ENCODE results near the gene SPAG16.

The SPAG16 gene

DNA sequence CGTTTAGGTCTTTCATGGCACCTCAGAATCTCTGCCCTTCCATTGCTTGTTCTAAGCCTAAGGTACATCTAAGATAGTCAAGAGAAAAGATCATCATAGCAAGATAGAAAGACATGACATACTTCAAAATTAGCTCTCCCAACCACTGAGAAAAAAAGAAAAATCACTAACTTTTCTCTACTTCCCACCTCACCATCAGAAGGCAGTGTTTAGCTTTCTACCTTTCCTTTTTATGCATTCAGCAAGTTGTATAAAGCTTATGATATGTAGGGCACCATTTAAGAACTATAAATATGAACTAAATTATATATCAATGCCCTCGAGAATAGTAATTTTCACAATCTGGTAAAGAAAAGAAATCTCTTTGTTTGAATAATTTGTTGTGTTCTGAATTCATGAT, 794.8 kb downstream of the SPAG16 start:
- TF ChIP-seq JUND (IDR thresholded peaks at IDR 0.05; ENCODE audit: low read depth), result no peak
- peak in 1 of 2 experiments; percentile 15 for DNase-seq (ENCODE audit: low read depth in 1 of 2, low spot score in 1 of 2)
- in situ Hi-C loops (cut with HindIII; ENCODE audit: low pct_unique_long_range_greater_than_20kb, low sequenced_read_pairs), result no loop called here

GRCh38 chr2:214088536-214088935, 804.3 kb downstream of the SPAG16 start:
- TF ChIP-seq JUND (IDR thresholded peaks at IDR 0.05; ENCODE audit: low read depth), result no peak
- in situ Hi-C loops (cut with HindIII; ENCODE audit: low pct_unique_long_range_greater_than_20kb, low sequenced_read_pairs), result no loop called here
- DNase-seq (ENCODE audit: low read depth in 1 of 2, low spot score in 1 of 2), result no peak

- no peak for TF ChIP-seq JUND (IDR thresholded peaks at IDR 0.05; ENCODE audit: low read depth)
- no peak for DNase-seq (ENCODE audit: low read depth in 1 of 2, low spot score in 1 of 2)
- in situ Hi-C loops (cut with HindIII; ENCODE audit: low pct_unique_long_range_greater_than_20kb, low sequenced_read_pairs), result no loop called here
Observed at GRCh38 chr2:214096208-214096715, 812.0 kb downstream of the SPAG16 start.

DNA sequence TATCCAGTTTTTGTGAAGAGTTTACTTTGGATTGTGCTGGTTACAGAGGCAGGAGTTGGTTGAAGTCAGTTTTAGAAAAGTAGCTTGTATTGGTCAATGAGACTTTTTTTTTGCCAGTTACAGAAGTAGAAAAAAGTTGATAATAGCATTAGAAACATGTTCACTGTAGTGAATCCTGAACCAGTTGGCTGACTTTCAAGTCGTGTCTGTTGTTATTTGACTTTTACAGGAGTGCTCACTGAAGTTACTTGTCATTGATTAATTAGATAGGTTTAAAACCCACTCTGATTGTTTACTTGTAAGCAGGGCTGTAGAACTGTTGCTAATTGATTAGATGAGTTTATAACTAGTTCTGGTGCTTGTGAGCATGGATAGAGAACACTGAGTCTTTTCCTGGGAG, 814.5 kb downstream of the SPAG16 start:
- DNase-seq (ENCODE audit: low read depth in 1 of 2, low spot score in 1 of 2), result no peak
- in situ Hi-C loops (cut with HindIII; ENCODE audit: low pct_unique_long_range_greater_than_20kb, low sequenced_read_pairs), result no loop called here
- no peak for TF ChIP-seq JUND (IDR thresholded peaks at IDR 0.05; ENCODE audit: low read depth)

- no peak for DNase-seq (ENCODE audit: low read depth in 1 of 2, low spot score in 1 of 2)
- in situ Hi-C loops (cut with HindIII; ENCODE audit: low pct_unique_long_range_greater_than_20kb, low sequenced_read_pairs), result no loop called here
- TF ChIP-seq JUND (IDR thresholded peaks at IDR 0.05; ENCODE audit: low read depth), result no peak
Observed at GRCh38 chr2:214100488-214100887, 816.2 kb downstream of the SPAG16 start.

- no peak for TF ChIP-seq JUND (IDR thresholded peaks at IDR 0.05; ENCODE audit: low read depth)
- in situ Hi-C loops (cut with HindIII; ENCODE audit: low pct_unique_long_range_greater_than_20kb, low sequenced_read_pairs), result no loop called here
- DNase-seq (ENCODE audit: low read depth in 1 of 2, low spot score in 1 of 2), result peak in 1 of 2 experiments; percentile 25
Observed at GRCh38 chr2:214103276-214104001, 819.2 kb downstream of the SPAG16 start.

DNA sequence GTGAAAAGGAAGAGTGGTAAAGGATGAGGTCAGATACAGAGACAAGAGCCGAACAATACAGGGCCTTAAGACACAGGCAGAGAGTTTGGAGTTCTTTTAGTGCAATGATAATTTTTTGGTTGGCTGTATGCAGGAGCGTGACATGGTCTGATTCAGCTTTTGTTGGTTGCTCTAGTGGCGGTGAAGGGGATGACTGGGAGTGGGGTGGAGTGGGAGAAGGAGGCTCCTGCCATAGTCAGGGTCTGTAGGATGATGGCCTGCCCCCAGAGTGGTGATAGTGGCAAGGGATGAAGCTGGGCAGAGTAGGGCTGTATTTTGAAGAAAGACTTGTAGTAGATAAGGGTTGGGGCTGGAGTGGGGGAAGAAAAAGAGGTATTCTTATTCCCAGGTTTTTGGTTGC, 820.0 kb downstream of the SPAG16 start:
- no peak for DNase-seq (ENCODE audit: low read depth in 1 of 2, low spot score in 1 of 2)
- no peak for TF ChIP-seq JUND (IDR thresholded peaks at IDR 0.05; ENCODE audit: low read depth)
- in situ Hi-C loops (cut with HindIII; ENCODE audit: low pct_unique_long_range_greater_than_20kb, low sequenced_read_pairs), result no loop called here

DNA sequence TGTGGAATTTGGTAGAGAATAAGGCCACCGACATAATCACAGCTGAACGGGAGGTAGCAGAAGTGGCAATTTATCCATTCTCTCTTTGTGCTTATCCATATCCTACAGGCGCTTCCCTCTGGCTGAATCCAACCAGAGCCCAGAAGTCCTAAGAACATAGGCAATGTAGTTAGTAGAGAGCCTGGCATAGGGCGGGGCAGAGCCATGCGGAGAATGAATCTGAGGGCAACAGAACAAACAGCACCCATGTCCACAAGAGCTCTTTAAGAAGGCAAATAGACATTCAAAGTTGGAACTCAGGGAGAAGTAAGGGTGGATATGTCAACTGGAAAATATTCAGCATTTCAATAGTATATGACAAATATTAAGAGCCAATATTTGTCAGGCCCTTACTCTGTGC, 820.7 kb downstream of the SPAG16 start:
- no peak for DNase-seq (ENCODE audit: low read depth in 1 of 2, low spot score in 1 of 2)
- in situ Hi-C loops (cut with HindIII; ENCODE audit: low pct_unique_long_range_greater_than_20kb, low sequenced_read_pairs), result no loop called here
- no peak for TF ChIP-seq JUND (IDR thresholded peaks at IDR 0.05; ENCODE audit: low read depth)

DNA sequence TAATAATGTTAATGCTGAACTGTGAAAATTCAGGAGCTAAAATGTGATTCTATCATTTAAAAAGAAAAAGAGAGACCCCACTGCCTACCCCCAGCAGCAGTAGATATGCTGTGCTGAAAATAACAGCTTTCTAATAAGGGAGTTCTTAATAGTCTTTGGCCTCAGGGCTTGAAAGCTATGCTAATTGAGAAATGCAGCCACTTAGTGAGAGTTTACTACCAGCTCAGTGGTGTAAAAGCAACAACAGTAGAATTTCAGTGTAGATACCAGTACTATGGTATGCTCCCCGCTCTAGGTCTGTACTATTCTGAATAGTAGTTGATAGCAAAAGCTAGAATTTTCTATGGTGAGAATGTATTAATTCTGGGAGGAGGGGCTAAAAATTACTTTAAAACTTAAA, 823.5 kb downstream of the SPAG16 start:
- TF ChIP-seq JUND (IDR thresholded peaks at IDR 0.05; ENCODE audit: low read depth), result no peak
- no peak for DNase-seq (ENCODE audit: low read depth in 1 of 2, low spot score in 1 of 2)
- in situ Hi-C loops (cut with HindIII; ENCODE audit: low pct_unique_long_range_greater_than_20kb, low sequenced_read_pairs), result no loop called here

- no peak for TF ChIP-seq JUND (IDR thresholded peaks at IDR 0.05; ENCODE audit: low read depth)
- in situ Hi-C loops (cut with HindIII; ENCODE audit: low pct_unique_long_range_greater_than_20kb, low sequenced_read_pairs), result no loop called here
- DNase-seq (ENCODE audit: low read depth in 1 of 2, low spot score in 1 of 2), result no peak
Observed at GRCh38 chr2:214108598-214108997, 824.3 kb downstream of the SPAG16 start.

GRCh38 chr2:214117054-214117453, 832.8 kb downstream of the SPAG16 start:
- no peak for DNase-seq (ENCODE audit: low read depth in 1 of 2, low spot score in 1 of 2)
- in situ Hi-C loops (cut with HindIII; ENCODE audit: low pct_unique_long_range_greater_than_20kb, low sequenced_read_pairs), result no loop called here
- TF ChIP-seq JUND (IDR thresholded peaks at IDR 0.05; ENCODE audit: low read depth), result no peak

- in situ Hi-C loops (cut with HindIII; ENCODE audit: low pct_unique_long_range_greater_than_20kb, low sequenced_read_pairs), result no loop called here
- no peak for TF ChIP-seq JUND (IDR thresholded peaks at IDR 0.05; ENCODE audit: low read depth)
- DNase-seq (ENCODE audit: low read depth in 1 of 2, low spot score in 1 of 2), result no peak
Observed at GRCh38 chr2:214126135-214126534, 841.9 kb downstream of the SPAG16 start.

DNA sequence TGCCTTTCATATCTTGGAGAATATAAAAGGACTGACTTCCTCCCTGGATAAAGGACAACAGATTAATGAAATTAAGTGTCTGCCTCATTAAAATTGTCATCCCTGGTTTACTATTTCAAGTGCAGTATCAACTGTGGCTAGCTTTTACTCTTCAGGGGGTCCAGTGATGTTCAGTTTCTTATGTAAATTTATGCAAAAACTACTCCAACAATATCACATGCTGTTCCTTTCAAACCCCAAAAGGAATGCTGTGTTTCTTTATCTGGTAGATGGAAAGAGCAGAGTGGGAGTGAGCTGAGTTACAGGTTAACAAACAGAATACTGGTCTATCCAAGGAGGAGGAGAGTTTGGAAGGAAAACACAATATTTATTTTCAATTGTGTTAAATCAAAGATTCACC, 842.9 kb downstream of the SPAG16 start:
- no peak for TF ChIP-seq JUND (IDR thresholded peaks at IDR 0.05; ENCODE audit: low read depth)
- DNase-seq (ENCODE audit: low read depth in 1 of 2, low spot score in 1 of 2), result no peak
- in situ Hi-C loops (cut with HindIII; ENCODE audit: low pct_unique_long_range_greater_than_20kb, low sequenced_read_pairs), result no loop called here

DNA sequence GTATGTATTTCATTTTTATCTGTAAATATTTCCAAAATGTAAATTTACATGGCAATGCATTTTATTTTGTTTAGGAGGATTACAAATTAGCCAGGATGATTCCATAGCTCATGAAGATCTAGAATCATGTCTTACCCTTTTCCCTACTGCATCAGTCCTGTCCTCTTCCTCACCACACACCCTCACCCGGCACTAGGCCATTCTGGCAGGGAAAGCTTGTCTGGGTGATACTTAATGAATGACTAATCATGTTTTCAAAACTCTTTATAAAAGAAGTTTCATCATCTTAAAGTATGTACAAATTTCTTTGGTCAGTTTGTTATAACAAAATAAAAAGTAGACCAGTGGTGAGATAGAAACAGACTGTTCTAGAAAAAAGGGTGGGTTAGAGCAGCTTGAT, 843.3 kb downstream of the SPAG16 start:
- TF ChIP-seq JUND (IDR thresholded peaks at IDR 0.05; ENCODE audit: low read depth), result no peak
- in situ Hi-C loops (cut with HindIII; ENCODE audit: low pct_unique_long_range_greater_than_20kb, low sequenced_read_pairs), result no loop called here
- DNase-seq (ENCODE audit: low read depth in 1 of 2, low spot score in 1 of 2), result no peak

All from T47D (cell line).